RPMI7951 (cell line): Measurements from ENCODE around the gene TRIM66. TPM values are rescaled to one million over a fixed set of nuclear protein-coding genes. Genes with fewer than 3 reads are reported as not detected.

Source experiments
- DNase-seq: peaks from one replicate; pipeline ENCODE4 v3.0.0-alpha.2; 2012; ENCODE audit warnings: low read depth
- total RNA-seq: library from RNA; depleted of rRNA; stranded (reverse); fragments of >200 nt; shearing (Covaris generic); gene quantifications from 2 replicates; pipeline ENCODE4 v1.2.3, GENCODE V29; 2014; rRNA removed

The TRIM66 gene, protein sequence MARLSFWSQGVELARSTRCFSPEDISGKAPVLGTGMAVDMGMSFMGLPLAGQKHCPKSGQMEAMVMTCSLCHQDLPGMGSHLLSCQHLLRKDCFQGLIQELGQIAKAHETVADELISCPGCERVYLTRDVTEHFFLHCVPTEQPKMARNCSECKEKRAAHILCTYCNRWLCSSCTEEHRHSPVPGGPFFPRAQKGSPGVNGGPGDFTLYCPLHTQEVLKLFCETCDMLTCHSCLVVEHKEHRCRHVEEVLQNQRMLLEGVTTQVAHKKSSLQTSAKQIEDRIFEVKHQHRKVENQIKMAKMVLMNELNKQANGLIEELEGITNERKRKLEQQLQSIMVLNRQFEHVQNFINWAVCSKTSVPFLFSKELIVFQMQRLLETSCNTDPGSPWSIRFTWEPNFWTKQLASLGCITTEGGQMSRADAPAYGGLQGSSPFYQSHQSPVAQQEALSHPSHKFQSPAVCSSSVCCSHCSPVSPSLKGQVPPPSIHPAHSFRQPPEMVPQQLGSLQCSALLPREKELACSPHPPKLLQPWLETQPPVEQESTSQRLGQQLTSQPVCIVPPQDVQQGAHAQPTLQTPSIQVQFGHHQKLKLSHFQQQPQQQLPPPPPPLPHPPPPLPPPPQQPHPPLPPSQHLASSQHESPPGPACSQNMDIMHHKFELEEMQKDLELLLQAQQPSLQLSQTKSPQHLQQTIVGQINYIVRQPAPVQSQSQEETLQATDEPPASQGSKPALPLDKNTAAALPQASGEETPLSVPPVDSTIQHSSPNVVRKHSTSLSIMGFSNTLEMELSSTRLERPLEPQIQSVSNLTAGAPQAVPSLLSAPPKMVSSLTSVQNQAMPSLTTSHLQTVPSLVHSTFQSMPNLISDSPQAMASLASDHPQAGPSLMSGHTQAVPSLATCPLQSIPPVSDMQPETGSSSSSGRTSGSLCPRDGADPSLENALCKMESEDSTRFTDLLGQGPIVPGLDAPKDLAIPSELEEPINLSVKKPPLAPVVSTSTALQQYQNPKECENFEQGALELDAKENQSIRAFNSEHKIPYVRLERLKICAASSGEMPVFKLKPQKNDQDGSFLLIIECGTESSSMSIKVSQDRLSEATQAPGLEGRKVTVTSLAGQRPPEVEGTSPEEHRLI (N-terminal part only)
- total RNA-seq: 2.2 and 3.1 TPM in 2 replicates

DNA sequence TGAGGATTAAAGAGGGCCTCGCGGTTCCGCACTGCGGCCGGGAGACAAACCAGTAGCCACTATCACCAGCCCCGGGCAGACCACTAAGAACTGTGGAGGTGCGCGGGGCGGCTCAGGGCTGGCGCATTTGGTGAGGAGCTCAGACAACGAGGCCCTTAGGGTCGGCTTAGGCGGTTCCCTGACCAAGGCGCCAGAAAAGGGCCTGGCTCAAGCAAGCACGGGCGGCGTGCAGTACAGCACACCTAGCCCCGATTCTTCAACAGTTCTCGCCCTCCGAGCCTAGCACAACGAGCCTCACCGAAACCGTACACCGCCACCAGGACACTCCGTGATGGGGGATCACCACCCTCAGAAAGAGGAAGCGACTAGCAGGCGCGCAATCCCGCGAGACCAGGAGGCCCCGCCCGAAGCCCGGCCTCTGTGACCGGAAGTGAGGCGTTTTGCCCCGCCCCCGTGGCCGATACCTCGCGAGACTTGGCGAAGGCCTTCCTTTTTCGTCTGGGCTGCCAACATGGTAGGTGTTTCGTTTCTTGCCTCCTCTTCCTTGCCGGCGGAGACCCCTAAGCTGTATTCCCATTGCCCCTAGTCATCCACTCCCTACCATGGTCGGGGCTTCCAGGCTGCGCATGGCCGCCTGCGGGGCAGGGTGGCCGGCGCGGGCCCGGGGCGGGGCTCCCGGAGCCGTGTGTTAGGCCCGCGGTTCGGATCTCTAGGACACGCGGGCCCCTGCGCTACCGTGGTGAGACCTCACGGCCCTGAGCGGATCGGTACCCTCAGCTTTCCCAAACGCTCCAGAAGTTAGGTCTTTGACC lies at the start of gene TRIM66, which contains the start of gene RPL27A:
TSS of gene TRIM66 (minus strand) at position 363 of the 812 bp plus-strand sequence. CDS start 10,391 bp downstream, outside the sequence.
TSS of gene RPL27A (plus strand) at position 490 of the 812 bp plus-strand sequence. CDS start at position 512, 22 bp downstream.
- DNase-seq: peak; percentile 92

DNA sequence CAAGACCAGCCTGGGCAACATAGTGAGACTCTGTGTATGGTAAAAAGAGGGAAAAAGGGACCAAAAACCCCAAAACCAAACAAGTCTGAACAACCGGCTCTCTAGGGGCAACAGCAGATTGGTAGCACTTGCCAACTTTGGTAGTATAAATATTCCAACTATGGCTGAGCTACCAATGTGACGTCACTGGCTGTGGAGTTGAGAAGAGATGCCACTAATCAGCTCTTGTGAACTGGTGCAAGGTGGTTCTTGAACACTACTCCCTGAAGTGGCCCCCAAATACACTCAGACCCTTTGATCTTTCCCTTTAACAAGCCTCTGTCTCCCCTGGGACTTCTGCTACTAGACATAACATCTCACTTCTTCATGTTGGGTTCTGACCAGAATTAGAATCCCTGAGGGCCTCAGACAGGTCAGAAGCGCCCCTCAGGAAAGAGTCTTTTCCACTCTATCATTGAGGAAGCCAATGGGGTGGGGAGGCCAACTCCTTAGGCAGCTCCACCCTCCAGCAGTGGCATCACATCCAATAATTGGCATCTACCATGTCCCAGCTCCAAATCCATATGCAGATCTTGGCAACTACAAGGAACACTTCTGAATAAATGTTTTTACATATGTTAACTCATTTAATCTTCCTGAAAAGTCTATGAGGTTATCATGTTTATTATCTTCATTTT lies 49.3 kb upstream of the TRIM66 start:
- no peak for DNase-seq

DNA sequence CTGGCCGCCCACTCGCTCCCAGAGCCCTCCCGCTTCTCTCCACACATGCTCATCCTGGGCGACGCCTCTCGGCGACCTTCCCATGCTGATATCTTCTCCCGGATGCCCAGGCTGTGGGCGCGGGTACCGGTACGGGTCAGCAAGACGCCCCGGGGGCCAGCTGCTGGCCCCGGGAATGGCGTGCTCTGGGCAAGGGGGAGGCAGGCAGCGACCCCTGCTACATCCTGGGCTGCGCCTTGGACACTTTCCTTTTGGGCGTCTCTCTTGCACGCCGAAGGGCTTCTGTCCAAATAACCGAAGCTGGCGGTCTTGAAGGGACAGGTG lies 48.2 kb upstream of the TRIM66 start:
- no peak for DNase-seq

DNA sequence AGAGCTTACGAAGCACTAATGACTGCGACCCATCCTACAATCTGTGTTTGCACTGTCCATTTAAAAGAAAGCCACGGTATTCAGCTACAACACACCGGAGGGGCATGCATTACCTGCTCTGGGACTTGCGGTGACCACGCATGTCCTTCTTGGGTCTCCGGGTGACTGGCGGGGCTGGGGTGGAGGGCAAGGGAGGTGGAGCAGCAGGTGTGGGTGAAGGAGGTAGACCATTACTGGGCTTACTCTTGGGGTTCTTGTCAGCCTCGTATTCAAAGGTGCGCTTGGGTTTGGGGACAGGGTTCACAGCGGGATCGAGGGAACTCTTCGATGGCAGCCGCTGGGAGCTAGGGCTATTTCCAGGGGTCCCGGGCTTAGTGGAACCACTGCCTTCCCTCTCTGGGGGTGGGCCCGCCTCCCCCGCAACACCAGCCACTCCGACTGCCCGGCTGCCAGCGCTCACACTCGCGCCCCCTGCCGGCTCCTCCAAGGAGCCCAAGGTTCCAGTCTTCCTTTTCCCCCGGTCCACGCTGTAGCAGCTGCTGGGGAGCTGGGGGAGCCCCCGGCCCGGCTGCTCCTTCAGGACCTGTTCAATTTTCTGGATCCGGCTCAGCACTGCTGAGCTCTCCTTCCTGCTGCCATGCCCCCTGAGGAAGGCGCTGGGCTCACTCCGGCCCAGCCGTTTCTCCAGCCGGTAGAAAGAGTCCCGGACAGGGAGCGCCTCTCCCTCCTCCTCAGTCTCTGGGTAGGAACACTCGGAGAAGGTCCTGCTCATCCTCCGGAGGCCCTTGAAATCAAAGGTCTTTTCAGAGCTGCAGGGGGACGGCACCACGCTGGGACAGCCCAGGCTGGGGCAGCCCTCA lies 47.6 kb upstream of the TRIM66 start:
- no peak for DNase-seq

DNA sequence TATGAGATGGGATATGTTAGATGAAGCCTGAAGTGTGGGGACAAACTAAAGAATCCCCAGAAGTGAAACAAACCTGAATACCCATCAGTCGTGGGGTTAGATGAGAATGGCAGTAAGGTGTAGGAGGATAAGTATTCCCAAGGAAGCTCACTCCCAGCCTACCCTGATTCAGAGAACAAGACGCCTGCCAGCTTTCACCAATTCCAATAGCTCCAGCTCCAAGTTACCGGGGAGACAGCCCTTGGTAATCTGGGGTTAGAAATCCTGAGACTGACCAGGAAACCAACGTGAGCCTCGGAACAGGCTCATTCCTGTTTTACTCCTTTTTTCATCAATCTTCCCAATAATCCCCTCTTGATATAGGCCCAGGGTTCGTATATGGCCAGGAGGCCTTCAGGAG lies 46.6 kb upstream of the TRIM66 start:
- no peak for DNase-seq

DNA sequence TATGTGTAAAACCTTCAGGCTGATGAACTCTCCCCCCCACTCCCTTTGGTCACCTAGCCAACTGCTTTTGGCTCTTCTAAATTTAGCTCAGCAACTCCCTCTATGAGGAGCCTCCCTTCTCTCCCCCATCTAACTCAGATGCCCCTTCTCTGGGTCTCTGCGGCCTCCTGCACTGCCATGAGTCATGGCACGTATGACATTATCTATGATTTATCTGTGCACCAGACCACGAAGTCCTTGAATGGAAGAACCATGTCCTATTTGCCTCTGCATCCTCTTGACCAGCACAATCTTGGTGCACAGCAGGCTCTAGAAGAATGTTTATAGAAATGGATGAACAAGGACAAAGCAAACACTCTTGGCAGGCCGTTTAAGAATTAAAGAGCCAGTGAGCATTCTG lies 46.1 kb upstream of the TRIM66 start:
- peak; percentile 89 for DNase-seq

DNA sequence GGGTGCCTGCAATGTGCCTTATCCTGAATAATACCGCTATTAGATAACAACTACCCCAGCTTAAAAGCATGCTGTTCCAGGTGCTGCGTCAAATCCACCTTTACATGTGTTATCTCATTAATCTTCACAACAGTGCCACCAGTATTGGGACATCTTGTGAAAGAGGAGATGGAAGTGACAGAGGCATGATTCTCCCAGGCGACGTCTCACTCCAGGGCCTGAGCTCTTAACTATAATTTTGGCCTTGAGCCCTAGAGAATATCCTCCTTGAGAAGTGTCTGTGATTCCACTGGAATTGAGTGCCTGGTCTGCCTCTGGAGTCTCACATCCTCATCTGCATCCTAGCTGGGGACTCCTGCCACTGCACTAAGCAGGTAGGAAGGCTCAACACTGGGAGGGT lies 43.9 kb upstream of the TRIM66 start:
- DNase-seq: no peak

DNA sequence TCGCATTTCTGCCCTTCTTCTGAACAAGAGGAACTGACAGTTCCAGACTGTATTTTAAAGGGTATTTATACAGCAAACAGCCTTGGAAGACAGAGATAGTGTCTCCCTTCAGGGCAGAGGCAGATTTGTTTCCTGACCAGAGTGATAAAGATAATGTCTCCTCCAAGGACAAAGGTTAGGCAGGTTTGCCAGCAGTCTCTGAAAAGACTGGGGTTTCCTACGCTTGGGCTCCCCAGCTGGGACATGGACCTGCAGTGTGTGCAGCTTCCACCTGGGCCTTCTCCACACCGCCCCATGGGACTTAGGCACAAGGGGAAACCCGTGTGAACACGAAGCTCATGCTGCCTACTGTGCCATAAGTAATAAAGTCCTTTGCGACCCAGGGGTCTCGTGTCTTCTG lies 42.2 kb upstream of the TRIM66 start:
- DNase-seq: no peak

DNA sequence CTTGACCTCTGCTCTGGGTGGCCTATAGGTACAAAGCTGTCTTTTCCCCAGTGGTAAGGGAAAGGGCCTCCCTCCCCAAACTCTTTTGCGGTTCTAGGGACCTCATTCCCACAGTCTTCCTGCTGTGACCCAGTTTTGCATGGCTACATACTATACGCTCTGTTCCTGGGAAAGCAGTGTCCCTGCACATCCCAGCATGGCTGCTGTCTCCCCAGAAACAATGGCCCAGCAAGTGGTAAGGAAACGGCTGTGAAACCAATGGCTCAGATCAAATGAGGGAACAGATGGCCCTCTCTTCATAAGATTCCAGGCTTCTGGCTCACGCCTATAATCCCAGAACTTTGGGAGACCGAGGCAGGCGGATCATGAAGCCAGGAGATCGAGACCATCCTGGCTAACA lies 41.2 kb upstream of the TRIM66 start:
- DNase-seq: no peak

DNA sequence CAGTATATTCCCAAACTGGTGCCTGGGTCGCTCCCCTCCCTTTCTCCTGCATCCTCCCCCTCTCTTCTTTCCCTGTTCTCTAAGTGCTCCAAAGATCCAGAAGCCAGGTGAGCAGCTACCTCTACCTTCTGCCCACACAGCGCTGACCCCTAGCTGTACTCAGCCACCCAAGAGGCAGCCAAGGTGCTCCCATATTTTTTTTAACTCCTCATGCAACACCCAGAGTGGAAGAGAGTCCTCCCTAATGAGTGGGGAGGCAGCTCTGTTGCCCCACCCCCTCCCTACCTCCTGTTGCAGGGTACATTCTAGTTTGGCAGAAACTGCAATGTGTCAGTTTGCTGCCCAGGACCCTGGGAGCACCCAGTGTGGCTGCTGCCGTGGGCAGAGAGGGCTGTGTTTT lies 40.3 kb upstream of the TRIM66 start:
- no peak for DNase-seq

DNA sequence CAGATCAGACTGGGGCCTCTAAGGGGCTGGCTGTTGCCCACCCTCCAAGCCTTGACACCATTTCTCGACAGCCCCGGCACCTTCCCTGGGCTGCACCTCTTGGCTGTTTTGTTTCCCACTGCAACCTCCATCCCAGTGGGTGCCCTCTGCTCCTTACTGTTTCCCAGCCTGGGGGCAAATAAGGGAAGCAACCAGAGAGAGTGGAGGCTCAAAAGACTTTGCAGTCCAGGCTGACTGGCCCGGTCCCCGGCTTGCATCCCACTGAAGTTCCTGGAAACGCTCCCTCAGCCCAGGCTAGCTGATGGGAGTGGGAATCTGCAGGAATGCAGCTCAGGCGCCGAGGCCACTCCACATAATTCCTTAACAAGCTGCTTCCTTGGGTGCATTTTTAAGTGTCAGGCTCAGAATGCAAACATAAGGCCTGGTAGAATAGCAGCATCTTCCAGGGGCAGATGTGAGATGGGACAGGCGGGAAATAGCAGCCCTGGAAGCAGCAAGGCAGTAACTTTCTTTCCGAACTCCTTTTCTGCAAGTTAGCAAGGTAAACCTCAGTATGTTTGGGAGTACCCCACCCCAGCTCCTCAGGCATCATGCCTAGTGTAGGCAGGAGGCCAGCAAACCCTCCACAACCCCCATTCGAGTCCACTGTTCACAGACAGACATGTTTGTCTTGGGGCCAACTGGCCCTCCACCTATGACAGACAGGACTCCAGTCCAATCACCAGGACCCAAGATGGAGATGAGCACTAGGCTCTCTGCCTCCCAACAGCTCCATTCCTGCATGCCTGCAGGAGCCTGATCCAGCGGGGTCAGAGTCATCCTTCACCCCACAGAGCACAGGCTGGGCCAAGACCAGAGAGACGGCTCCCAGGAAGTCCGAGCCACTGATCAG lies 39.4 kb upstream of the TRIM66 start:
- peak; percentile 18 for DNase-seq

DNA sequence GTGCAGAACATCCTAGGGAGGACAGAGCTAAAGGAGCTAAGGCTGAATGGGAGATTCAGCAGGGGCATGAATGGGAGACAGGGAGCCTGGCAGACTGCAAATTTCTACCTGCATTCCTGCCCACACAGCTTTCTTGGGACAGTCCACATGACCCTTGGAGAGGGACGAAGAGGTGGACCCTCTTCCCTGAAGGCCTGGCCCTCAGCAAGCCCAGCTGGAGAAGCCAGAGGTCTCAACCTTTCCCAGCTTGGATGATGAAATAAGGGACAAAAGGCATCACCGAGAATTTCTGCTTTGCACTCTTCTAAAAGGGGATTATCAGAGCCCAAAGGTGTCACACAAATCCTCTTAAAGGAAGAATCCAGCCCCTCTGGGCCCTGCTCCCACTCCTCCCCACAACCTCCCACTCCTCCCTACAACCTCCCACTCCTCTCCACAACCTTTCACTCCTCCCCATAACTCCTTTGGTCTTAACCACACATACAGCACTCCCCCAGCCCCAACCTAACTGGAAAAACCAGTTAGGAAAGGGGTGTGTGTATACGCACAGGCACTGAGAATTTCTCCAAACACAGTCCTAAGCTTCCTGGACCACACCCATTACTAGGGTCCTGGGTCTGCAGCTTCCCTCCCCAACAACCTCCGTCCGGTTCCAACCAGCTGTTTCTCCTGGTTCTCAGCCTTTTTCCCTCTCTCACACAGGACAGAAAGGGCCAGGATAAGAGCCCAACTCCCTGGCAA lies 38.6 kb upstream of the TRIM66 start:
- no peak for DNase-seq

DNA sequence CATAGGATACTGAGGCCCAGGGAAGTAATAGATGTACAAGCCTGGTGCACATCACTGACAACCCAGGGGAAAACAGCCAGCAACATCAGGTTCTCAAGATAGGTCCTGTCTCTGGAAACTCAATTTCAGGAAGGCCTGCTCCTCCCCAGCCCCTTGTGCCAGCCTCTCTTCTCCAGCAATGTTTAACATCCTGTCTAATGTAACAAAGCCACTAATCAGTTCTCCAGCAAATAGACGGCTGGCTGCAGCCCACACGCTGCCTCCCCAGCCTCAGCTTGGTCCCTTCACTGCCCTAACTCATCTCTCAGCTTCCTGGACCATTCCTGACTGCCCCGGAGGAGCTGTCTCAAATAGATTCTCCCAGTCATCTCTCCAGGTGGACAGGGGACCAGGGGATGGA lies 37.9 kb upstream of the TRIM66 start:
- DNase-seq: peak; percentile 8

DNA sequence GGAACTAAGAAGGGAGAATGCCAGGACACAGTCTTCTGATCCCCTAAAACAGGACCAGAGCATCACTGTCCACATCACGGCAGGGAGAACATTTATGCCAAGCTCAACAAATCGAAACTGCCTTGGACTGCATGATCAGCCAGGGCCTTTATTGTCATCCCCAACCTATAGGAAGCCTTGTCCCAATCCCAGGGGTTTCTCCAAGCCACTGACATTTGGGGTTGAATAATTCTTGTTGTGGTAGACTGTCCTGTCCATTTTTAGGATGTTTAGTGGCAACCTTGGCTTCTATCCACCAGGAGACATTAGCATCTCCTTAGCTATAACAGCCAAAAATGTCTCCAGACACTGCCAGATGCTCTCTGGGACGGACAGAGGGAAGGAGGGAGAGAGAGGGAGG lies 37.3 kb upstream of the TRIM66 start:
- no peak for DNase-seq

DNA sequence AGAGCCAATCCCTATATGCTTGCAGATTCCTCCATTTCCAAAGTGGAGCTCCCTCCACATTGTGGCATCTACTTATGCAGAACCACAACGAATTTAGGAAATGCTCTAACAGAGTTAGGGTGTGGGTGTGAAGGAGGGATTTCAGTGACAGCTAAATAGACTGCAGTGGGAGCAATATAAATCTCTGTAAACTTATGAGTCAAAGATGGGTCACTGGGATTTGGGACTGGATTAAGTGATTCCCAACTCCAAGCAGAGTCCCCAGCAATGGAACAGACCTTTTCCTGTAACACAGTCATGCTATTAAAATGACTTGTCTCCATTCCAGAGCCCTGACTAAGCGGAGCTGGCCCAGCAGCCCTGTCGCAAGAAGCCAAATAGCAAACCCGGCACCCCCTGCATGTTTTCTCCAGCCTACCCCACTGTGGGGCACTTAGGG lies 36.8 kb upstream of the TRIM66 start:
- peak; percentile 95 for DNase-seq

DNA sequence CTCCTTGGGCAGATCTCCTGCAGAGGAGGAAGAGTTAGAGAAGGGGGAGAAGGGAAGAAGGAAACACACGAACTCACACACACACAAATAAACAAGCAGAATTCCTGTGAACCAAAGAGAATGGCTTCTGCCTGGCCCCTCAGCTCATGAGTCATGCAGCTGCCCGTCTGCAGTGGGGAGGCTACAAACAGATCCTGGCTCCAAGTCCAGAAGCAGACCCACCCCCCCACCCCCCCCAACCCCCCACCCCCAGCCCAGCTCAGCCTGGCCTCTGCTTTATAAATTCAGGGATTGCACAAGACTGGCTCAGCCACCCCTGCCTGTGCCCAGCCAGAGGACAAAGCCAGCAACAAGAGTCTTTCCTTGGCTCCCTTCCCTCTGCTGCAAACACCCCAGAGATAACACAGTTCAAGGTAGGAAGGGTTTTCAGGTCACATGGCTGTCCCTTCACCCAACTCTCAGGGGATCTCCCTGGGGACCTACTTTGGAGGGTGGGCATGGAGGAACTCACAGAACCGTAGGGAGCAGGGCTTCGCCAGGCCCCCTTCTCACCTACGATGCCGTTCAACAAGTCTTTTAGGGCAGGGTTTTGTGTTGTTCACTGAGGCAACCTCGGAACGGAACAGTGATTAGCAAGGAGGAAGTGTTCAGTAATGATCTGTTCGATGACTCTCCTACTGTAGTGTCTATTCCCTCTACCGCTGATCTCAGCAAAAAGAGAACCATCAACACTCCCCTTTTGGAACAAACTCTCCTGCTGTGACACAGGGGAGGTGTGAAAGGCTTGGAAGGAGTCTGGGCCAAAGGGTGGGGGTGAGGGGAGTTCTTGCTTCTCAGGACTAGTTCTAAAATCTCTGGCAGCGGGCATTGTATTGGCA lies 35.6 kb upstream of the TRIM66 start:
- DNase-seq: peak; percentile 85

DNA sequence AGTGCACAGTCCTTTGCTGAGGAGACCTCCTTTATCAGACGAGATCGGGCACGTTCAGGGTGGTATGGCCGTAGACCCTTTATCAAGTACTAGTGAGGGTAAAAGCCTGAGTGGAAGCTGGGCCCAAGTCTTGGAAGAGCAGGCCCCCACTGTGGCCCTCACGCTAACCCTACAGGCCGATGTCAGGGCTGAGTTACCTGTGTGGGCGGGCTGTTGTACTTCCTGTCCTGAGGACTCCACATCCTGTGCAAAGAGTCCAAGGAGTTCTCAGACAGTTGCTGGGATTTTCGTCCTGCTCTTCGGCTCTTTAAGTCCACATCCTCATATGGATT lies 35.0 kb upstream of the TRIM66 start:
- no peak for DNase-seq
